Measurements from ENCODE around the gene SEC24C.
"Not testable (repeated sequence)": the region's sequence is repeated elsewhere in the genome, so short reads cannot be mapped to it uniquely, and the experiment has no call there.

SEC24C gene

DNA sequence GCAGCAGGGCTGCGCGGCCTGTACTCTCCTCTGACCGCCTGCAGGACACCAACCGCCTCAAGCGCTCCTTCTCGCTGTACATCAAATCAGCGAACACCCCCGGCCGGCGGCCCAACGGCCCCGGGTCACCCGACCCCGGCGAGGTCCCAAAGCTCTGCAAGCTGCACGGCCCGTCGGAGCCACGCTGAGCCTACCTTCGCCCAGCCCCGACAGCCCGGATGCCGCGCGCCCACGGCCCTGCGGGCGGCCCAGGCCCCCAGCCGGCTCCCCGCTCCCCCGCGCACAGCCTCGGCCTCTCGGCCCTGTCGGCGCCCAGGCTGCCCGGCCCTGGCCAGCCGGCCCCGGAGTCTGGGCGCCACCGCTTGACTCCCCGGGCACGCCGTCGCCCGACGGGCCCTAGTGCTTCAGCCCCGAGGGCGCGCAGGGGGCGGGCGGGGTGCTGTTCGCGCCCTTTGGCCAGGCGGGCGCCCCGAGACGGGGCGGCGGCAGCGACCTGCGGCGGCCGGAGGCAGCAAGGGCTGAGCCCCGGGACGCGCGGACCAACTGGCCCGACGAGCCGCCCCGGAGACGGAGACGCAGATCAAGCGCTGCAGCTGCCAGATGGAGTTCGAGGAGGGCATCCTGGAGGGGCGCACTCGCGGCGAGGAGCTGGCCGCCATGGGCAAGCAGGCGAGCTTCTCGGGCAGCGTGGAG lies 11.1 kb upstream of the SEC24C start:
- DNase-seq: no peak

DNA sequence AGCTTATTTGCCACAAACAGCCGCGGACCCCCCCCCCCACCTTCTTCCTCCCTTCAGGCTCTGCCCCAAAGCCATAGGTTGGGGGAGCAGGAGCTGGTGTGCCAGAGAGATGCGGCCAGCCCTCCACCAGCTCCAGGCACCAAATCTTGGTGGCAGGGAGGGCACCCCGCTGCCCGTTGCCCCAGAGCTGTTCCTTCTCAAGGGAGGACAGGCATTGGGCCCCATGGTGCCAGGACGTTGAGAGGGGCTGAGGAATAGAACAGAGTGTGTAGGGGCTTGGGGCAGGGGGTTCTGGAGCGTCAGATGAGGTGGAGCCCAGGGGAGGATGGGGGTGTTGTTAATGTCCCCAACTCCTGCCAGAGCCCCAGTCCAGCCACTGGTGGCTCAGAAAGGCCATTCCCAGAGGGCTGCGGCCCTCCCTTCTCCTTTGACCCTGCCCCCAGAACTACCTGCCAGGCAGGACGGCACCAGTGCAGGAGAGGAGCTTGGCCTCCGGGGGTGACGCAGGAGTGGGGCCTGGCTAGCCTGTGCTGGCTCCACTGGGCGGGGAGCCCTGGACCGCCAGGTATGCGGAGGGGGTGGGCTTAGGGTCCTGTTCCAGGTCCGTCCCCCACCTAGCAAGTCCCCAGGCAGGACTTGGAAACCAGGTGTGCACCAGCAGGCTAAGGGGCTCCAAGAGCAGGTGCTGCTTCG lies 10.0 kb upstream of the SEC24C start:
- DNase-seq: no peak

DNA sequence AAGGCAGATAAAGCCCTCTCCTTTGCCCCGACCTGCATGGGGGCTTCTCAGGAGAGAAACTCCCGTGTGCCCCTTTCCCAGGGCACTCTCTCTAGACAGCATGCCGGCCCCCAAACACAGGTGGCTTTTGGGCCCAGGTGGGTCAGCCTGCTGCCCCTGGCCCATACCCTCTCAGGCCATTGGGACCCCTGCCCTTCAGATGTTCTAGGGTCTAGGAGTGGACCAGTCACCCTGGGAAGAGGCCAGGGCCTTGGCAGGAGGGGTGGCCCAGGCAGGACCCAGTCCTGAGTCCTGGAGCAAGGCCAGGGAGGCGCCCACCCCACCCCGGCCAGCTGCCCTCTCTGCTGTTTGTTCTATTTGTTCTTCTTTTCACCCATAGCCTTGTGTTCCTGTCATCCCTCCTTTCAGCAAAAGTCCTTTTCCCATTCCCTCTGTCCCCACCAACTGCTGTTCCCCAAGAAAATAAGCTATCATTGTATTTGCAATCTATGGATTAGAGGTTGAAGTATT lies 9.3 kb upstream of the SEC24C start:
- DNase-seq: no peak

DNA sequence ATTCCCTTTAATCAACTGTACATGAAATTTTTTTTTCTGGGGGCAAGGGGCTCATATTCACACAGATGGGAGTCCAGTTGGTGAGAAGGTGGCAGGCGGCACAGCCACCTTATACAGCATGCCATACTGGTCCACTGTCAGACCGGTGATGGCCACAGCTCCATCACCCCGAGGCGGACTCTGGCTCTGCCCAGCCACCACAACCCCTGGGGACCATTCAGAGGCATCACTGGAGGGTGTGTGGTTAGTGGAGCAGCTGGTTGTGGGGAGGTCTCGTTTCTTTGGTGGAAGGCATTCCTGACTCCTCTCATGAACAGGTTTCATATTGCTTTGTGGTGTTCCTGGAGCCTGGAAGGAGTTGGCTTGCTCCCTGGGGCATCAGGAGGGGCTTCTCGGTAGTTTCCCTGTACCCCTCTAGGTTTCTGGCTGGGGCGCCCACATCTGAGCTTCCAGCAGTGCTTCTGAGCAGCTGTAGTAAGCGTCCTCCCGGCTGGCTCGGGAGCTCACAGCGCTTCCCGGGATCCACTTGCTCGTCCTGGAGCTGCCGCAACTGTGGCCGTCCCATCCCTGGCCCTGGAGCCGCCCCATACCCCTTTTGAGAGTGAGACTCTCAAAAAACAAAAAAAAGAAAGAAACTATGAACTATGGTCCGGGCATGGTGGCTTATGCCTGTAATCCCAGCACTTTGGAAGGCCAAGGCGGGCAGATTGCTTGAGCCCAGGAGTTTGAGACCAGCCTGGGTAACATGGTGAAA lies 3.5 kb upstream of the SEC24C start:
- not testable (repeated sequence) for DNase-seq

DNA sequence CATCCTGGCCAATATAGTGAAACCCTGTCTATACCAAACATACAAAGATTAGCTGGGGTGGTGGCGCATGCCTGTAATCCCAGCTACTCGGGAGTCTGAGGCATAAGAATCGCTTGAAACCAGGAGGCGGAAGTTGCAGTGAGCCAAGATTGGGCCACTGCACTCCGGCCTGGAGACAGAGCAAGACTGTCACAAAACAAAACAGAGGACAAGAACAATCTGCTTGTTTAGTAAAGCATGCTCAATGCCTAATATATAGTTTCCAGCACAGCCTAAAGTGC lies 1.8 kb upstream of the SEC24C start:
- DNase-seq: no peak

DNA sequence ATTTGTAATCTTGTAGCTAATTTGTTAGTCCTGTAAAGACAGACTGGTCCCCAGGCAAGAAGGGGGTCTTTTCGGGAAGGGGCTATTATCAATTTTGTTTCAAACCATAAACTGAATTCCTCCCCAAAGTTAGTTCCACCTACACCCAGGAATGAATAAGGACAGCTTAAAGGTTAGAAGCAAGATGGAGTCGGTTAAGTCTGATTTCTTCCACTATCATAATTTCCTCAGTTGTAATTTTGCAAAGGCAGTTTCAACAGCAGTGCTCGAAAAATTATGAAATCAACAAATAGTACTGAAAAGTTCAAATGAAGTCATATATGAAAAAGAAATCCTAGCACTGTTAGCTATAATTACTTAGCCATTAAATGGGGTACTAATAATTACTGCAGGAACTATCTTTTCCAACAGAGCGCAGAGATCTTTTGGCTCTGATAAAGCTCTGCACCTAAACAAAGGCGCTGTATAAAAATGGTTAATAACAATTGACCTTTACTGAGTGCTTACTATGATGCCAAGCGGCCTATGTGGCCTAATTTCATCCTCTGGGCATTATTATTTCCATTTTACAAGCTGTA lies 756 bp upstream of the SEC24C start:
- no peak for DNase-seq

DNA sequence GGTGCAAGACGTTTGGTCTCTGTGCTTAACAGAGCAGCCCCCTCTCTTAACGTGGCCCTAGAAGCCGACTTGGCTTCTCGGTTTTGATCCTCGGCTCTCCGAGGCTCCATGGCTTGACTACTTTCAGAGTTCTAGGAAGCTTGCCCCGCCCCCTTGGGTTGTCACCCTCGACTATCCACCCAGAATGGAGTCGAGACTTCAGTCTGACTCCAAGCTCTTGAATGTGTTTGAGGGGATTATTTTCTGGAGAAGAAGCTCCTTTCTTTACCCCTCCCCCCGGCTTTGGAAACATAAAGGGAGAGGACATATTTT lies 448 bp downstream of the SEC24C start:
- peak; percentile 28 for DNase-seq

DNA sequence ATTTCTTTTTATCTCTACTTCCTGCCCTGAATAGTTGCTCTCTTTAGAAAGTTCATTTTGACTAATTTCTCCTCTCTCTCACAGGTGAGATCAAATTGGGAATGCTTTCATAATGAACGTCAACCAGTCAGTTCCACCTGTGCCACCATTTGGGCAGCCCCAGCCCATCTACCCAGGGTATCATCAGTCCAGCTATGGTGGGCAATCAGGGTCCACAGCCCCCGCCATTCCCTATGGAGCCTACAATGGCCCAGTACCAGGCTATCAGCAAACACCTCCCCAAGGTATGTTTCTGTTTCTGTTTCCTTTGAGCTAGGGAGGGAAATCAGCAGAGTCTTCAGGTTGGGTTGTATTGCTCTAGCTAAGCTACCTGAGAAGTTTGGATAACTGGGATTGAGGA lies 2.5 kb downstream of the SEC24C start:
- DNase-seq: no peak

DNA sequence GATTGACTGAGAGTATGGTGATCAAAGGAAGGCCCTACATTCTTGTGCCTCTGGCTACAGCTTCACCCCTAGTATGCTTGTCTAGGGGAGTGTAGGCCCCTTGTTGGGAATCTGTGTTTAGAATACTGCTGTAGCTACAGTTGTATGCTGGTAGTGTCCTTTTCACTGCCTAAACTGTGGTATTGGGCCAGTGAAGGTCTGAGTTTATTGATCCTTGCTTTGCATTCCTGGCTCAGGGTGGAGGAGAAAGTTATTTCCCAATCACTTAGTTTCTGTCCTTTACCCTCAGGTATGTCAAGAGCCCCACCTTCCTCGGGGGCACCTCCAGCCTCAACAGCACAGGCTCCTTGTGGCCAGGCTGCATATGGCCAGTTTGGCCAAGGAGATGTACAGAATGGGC lies 6.6 kb downstream of the SEC24C start:
- DNase-seq: no peak

DNA sequence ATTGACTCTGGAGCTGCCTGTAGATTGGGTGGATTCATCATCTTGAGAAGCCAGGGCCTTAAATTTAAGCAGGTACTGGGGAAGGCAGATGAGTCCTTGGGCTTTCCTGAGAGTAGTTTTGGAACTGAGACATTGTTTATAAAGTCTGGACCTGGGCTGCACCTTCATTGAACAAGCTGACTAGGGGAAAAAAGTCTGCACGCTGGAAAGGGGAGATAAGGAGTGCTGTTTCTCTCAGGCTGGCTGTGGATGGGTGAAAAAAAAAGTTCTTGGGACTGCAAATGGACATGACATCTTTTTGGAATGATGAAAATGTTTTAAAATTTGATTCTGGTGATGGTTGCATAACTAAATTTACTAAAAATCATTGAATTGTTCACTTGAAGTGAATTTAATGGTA lies 12.0 kb downstream of the SEC24C start:
- DNase-seq: no peak

DNA sequence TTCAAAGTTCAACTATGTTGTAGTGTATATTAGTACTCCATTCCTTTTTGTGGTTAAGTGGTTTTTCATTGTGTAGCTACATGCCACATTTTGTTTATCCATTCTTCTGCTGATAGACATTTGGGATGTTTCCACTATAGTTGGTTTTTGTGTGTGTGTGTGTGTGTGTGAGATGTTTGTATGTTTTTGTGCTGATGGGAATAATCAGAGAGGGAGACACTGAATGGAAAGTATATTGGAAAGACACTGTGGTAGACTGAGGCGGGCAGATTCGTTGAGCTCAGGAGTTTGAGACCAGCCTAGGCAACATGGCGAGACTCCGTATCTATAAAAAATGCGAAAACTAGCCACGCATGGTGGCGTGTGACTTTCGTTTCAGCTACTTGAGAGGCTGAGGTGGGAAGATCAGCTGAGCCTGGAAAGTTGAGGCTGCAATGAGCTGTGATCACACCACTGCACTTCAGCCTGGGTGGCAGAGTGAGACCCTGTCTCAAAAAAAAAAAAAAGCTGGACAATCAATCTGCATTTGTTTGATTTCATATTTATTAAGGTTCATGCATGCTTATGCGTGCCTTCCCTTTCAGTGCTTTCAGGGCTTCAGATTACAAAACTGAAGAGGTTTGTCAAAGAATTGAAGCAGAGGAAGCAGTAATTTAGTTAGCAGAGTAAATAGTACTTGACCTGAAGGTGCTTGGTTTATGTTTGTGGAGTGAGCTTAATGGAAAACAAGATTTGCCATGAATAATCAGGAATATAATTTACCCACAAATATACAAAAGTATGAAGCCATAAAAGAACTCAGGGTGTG lies 14.7 kb downstream of the SEC24C start:
- peak; percentile 80 for DNase-seq

DNA sequence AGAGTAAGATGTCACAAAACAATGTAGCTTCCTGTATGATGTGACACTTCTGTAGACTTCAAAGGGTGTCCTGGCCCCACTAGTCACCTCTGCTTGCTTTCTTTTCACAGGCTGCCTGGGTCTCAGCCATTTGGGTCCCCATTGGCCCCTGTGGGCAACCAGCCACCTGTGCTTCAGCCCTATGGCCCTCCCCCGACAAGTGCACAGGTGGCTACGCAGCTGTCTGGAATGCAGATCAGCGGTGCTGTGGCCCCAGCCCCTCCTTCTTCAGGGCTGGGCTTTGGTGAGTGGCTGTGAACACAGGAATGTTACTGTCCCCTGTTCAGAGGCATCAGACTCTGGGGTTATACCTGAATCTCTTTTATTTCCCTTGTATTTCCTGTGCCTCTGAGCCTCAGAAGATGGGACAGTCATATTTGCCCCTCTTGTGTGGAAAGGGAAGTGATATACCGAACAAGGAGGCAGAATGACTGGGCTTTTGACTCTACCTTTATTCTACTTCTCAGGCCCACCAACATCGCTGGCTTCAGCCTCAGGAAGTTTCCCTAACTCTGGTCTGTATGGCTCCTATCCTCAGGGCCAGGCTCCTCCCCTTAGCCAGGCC lies 15.4 kb downstream of the SEC24C start:
- peak; percentile 73 for DNase-seq

DNA sequence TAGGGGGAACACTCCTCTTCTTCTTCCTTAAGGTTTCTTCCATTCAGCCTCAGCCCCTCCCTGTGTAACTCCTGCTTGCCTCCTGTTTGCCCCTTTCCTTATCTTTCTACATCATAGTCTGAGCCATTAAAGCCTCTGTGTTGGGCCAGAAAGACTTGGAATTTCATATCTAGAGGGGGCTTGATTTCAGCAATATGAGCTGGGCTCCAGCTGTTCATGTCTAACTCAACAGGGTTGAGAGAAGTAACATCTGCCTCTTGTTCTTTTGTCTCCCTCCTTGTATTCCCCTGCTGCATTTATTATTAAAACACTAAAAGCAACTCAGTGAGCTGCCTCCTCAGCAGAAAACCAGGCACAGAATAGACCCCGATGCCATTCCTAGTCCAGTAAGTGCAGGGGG lies 17.6 kb downstream of the SEC24C start:
- no peak for DNase-seq

DNA sequence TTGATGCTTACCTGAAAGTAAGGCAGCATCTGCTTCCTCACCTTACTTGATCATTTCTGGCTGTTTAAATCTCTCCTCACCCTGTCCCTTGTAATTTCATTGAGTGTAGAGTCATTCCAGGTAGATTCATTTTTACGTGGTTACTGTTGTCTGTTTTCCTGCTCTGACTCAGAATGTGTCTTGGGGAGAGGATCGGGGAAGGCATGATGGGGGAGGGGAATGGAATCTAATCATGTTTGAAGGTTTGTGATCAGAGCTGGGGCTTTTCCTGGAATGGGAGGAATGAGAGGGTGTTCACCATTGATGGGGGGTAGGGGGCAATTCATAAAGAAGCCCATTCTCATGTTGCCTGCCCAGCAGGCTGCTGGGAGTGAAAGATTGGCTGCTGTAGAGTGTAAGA lies 18.7 kb downstream of the SEC24C start:
- no peak for DNase-seq

DNA sequence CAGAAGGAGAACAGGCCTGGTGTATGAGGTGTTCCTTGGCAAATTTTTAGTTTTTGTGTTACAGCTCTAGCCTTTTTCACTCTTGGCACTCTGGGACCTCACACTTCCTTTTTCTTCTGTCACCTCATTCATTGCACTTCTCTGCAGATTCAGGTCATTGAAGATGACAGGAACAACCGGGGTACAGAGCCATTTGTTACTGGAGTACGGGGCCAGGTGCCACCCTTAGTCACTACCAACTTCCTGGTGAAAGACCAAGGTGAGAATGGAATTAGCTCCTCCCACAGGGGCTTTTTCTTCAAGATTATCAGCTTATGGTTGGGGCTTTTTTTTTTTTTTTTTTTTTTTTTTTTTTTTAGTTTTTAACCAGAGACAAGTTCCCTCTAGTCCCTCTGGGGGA lies 19.2 kb downstream of the SEC24C start:
- no peak for DNase-seq

DNA sequence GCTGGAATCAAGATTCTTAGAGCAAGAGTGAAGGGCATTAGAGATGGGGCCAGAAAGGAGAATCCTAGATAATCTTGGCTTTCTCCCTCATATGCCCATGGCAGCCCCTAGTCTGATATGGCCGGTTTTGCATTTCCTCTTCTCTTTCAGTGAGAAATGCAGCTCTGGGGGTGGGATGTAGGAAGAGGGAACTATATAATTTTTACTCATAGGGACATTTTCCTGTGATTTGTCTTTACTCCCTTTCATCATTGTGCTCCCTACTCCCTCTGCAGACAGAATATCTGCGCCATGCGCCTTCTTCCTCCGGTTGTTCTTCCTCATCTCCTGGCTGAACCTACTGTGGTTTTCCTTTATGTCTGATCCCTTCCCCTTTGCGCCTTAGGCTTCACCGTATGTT lies 20.9 kb downstream of the SEC24C start:
- no peak for DNase-seq

DNA sequence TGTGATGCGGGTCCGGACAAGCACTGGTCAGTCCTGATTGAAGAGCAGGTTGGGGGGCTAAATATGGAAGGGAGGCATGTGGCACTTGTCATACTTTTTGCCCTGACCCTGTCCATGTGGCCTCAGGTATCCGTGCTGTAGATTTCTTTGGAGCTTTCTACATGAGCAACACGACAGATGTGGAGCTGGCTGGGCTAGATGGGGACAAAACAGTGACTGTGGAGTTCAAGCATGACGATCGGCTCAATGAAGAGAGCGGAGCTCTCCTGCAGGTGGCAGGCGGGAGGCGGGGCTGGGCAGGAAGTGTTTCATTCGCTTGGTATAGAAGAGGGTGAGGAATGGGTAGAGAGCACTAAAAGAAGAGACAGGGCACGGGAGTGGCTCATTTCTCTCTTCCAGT lies 24.7 kb downstream of the SEC24C start:
- peak; percentile 54 for DNase-seq

DNA sequence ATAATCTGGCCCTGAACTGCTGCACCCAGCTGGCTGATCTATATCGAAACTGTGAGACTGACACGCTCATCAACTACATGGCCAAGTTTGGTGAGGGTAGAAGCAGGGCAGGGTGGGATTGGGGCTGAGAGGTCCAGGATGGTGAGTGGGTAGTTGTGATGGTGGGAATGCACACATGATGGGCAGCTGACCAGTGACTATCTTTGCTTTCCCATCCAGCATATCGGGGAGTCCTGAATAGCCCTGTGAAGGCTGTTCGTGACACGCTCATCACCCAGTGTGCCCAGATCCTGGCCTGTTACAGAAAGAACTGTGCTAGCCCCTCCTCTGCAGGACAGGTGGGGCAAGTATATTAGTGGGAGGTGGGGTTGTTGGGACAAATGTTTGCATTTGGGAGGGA lies 25.2 kb downstream of the SEC24C start:
- DNase-seq: no peak

DNA sequence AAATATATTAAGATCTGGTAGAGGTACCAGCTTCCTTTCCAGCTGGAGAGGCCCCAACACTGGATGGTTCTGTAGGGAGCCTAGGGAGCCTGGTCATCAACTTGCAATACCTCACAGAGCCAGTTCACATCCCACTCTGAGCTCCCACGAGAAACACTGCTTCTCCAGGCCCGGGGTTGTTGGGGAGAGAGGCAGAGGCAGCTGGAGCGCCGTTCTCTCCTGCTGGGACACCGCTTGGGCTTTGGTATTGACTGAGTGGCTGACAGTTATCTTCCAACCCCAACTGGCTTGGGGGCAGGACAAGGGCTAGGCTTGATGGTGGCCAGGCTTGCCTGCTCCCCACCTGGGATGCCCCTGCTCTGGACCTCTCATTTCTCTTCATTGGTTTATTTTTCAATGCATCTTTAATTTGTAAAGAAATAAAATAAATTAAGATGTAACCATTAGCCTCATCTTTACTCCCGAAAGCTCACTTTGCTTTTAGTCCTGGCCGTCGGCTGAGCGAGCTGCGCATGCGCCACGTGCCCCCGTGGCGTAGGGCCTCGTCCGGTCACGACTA lies 27.6 kb downstream of the SEC24C start:
- DNase-seq: no peak

DNA sequence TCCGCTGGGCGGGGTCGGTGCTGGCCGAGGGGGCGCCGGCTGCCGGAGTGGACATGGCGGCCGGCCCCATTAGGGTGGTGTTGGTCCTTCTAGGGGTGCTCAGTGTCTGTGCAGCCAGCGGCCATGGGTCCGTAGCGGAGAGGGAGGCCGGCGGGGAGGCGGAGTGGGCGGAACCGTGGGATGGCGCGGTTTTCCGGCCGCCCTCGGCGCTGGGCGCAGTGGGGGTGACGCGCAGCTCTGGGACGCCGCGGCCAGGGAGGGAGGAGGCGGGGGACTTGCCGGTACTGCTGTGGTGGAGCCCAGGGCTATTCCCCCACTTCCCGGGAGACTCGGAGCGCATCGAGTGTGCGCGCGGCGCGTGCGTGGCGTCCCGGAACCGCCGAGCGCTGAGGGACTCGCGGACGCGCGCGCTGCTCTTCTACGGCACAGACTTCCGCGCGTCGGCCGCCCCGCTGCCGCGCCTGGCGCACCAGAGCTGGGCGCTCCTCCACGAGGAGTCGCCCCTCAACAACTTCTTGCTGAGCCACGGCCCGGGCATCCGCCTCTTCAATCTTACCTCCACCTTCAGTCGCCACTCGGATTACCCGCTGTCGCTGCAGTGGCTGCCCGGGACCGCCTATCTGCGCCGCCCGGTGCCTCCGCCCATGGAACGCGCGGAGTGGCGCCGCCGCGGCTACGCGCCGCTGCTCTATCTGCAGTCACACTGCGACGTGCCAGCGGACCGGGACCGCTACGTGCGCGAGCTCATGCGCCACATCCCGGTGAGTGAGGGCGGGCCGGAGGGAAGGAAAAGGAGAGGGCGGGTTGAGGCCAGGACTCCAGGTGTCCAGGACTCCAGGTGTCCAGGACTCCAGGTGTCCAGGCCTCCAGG lies 28.3 kb downstream of the SEC24C start:
- DNase-seq: peak; percentile 40

DNA sequence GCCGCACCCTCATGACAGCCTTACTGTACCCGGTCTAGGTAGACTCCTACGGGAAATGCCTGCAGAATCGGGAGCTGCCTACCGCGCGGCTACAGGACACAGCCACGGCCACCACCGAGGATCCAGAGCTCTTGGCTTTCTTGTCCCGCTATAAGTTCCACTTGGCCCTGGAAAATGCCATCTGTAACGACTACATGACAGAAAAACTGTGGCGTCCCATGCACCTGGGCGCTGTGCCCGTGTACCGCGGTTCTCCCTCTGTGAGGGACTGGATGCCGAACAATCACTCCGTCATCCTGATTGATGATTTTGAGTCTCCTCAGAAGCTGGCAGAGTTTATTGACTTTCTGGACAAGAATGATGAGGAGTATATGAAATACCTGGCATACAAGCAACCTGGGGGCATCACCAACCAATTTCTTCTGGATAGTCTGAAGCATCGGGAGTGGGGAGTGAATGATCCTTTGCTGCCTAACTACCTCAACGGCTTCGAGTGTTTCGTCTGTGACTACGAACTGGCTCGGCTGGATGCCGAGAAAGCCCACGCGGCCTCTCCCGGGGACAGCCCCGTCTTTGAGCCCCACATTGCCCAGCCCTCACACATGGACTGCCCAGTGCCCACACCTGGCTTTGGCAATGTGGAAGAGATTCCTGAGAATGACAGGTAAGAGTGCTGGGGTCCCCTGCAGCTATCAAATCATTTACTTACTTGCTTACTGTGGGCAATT lies 29.1 kb downstream of the SEC24C start:
- DNase-seq: no peak

All from DMS79 treated with DMSO at 0.1 percent for 48 hours (cell line).